NCI-H2029 treated with DMSO at 0.1 percent for 48 hours (cell line): ENCODE measurements around the gene POLD3.

Experiments used
- DNase-seq: peaks from one replicate; lab custom pipeline; 2025; lab: John Stamatoyannopoulos, UW

The POLD3 gene

GRCh38 chr11:74691755-74692154 is 99.4 kb downstream of the POLD3 start:
- DNase-seq: no peak
